ENCODE data around the gene PCDHGA1.

PCDHGA1 gene

GRCh38 chr5:141516672-141517025 is 186.3 kb downstream of the PCDHGA1 start:
- no peak for DNase-seq

GRCh38 chr5:141517312-141517711 is 187.0 kb downstream of the PCDHGA1 start:
- DNase-seq, result no peak

GRCh38 chr5:141517880-141518617 is 187.7 kb downstream of the PCDHGA1 start:
- DNase-seq, result no peak

DNA sequence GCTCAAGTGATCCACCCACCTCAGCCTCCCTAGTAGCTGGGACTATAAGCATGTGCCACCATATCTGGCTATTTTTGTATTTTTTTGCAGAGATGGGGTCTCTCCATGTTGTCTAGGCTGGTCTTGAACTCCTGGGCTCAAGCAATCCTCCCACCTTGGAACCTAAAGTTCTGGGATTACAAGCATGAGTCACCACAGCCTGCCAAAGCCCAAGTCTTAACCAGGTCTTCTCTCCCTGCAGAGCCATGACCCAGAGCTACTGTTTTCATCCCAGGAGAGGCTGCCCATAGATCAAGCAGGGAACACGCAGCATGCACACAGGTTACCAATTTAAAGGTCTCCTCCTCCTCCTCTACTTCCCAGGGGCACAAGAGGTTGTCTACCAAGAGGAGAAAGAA is 188.3 kb downstream of the PCDHGA1 start:
- no peak for DNase-seq

- DNase-seq, result peak; percentile 68
Observed at GRCh38 chr5:141519605-141520565, 189.6 kb downstream of the PCDHGA1 start.

- peak; percentile 88 for DNase-seq
Observed at GRCh38 chr5:141521244-141521781, 191.0 kb downstream of the PCDHGA1 start.

DNA sequence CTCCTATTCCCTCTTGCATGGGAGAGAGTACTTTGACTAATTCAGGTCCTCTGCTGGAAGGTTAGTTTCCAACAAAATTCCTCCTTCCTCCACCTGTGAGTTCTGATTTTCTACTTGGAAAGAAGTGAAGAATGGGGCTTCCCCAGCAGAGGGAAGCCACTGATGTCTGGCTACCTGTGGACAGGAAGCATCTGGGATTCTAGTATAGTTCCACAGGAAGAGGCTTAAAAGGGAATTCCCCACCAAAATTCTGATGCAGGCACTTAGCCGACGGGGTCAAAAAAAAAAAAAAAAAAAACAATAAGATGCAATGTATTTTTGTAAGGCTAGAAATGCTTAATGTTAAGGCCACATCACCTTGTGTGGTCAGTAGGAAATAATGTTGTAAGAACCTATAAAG is 192.0 kb downstream of the PCDHGA1 start:
- DNase-seq, result no peak

- DNase-seq, result no peak
Observed at GRCh38 chr5:141523991-141524390, 193.7 kb downstream of the PCDHGA1 start.

DNA sequence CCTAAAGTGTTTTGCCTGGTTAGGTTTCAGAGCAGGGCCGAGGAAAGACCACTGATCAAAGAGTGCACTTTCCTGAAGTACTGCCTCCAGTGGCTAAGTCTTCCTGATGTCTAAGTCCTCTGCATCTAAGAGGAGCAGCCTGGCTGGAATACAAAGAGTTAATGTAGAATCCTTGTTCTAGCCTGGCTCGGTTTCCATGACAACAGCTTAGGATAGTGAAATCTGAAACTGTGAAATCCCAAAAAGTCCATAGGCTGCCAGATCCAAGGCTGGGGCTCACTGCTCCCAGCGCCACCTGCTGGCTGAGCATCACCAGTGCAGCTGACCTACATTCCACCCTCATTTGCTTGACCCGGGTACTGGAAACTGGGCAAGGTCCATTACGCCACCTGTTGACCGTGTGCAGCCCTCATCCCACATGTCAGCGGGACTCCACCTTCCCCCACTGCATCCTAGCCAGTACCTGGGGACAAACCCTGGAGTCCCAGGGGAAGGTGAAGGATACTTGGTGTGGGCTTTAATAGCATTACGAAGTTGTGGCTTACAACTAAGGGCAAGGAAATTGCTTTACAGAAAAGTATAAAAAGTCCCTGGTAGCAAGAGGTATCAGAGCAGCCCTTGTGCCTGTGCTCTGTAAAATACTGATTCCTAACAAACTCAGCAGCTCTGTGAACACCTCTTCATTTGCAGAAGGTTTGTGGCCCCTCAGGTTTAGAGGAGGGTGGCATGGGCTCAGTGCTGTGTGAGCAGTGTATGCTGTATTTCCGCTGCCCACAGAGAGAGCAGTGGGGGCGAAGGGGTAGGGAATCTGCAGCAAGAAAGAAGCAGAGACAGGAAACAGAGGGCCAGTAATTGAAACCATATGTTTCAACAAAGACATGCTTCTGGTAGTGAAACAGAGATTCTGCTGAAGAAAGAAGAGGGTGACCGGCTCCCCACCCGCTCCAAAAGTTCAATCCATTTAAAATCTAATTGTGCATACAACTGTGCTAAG is 194.6 kb downstream of the PCDHGA1 start:
- peak; percentile 91 for DNase-seq

DNA sequence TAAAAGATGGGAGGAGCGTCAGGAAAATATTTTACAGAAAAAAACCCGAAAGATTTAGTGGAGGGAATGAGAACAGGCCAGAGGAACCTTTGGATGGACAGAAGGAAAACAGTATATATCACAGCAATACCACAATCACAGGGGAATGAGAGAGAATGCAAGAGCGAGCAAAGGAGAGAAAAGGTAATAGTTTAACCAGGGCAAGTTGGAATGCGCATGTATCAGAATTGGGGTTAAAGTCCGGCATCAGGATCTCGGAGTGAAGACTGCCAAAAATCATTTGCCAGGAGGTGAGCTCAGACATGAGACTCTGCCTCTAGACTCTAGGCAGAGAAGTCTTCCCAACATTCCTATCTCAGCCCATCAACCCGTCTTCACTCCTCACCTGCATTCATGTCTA is 195.3 kb downstream of the PCDHGA1 start:
- DNase-seq, result no peak

DNA sequence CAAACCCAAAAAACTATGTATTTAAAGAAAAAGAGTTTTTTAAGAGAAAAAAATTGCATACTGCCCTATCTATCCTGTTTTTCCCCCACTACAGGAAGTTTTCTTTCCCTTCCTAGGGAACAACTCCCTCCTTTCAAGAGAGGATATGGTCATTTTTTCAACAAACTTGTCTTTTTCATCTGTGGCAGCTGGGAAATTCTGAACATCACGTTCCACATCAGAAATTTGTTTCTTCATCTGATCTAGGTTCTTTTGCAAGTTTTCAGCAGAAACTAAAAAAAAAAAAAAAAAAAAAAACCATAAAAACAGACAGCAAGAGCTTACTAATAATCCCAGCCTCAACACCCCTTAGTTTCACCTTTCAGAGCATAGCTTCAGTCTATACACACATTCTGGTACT is 197.1 kb downstream of the PCDHGA1 start:
- no peak for DNase-seq

DNA sequence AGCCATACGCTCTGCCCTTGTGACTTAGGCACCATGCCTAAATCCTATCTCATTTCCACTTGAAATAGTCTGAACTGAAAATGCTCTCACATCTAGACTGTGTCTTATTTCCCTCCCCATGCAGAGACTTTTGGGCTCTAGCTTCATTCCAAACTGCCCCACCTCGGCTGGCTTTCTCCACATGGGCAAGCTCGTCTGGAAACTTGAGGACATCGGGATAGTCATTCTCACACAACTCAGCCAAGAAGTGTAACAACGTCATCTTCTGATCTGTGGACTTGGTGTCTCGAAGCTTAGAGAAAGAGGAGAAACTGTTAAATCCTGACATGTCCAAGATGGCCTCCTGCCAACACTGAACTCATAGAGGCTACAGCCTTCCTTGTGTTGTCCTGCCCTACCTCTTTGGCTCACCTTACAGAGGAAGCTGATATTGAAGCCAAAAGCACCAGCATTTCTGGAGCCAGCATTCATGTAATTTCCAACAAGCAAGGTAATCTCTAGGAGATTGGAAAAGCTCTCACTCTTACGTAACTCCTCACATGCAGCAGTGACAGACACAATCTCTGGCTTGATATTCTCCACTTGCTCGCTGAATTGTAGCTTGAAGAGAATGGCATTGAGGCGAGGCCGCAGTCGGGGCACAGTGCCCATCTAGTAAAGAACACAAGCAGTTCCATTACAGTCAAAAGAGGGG is 198.1 kb downstream of the PCDHGA1 start:
- no peak for DNase-seq

GRCh38 chr5:141529002-141529401 is 198.7 kb downstream of the PCDHGA1 start:
- no peak for DNase-seq

DNA sequence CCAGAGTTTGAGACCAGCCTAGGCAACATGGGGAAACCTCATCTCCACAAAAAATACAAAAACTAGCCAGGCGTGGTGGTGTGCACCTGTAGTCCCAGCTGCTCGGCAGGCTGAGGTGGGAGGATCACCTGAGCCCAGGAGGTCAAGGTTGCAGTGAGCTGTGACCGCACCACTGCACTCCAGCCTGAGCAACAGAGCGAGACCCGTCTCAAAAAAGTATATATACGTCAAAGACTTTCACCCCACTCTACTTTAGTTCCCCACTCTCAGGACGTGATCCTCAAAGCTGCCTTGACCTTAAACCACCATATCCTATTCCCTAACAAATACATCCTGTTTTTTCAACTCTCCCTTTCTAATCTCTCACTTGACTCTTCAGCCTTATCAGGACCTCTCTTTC is 199.6 kb downstream of the PCDHGA1 start:
- no peak for DNase-seq

GRCh38 chr5:141532726-141533125 is 202.4 kb downstream of the PCDHGA1 start:
- DNase-seq, result no peak

- no peak for DNase-seq
Observed at GRCh38 chr5:141533897-141534296, 203.6 kb downstream of the PCDHGA1 start.

DNA sequence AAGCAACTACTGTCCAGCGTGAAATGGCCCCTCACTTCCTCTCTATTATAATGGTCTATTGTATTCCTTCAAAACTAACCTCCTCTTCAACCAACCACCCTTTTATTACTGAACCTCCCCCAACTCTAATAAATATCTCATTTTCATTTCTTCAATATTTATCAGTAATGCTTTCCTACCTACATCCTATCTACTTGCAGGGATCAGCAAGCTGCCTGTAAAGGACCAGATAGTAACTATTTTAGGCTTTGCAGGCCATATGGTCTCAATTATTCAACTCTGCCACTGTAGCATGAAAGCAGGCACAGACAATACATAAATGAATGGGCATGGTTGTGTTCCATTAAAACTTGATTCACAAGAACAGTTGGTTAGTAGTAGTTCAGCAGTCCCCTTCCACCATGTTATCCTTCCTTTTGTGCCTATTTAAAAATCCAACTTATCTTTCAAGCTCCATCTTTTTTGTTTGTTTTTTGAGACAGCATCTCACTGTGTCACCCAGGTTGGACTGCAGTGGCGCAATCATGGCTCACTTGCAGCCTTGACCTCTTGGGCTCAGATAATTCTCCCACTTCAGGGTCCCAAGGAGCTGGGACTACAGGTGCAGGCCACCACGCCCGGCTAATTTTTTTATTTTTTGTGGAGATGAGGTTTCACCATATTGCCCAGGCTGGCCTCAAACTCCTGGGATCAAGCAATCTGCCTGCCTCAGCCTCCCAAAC is 204.3 kb downstream of the PCDHGA1 start:
- no peak for DNase-seq

DNA sequence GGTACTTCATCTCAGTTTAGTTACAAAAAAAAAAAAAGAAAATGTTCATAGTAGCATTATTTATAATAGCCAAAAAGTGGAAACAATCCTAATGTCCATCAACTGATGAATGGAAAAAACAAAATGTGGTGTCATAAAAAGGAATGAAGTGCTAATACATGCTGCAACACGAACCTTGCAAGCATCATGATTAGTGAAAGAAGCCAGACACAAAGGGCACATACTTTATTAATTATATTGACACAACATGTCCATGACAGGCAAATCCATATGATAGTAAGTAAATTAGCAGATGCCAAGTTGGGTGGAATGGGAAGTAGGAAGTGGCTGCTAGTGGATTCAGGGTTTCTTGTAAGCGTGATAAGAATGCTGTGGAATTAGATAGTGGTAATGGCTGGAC is 212.7 kb downstream of the PCDHGA1 start:
- DNase-seq, result no peak

DNA sequence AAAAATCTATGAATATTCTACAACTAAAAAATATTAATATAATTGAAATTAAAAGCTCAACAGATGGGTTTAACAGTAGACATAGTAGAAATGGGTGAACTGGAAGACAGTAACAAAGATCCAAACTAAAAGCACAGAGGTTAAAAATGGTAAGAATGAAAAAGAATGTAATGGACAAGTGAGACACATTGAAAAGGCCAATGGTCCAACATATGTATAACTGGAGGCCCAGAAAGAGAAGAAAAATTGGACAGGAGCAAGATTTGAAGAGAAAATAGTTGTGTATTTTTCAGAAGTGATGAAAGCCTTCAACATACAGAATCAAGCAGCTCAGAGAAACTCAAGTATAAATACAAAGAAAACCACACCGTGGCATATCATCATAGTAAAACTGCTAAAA is 217.2 kb downstream of the PCDHGA1 start:
- DNase-seq, result no peak

- no peak for DNase-seq
Observed at GRCh38 chr5:141547921-141548320, 217.6 kb downstream of the PCDHGA1 start.

- peak; percentile 81 for DNase-seq
Observed at GRCh38 chr5:141557681-141558136, 227.4 kb downstream of the PCDHGA1 start.

Data from suppressor macrophage treated with lipopolysaccharide for 4 hours (primary cell).